ENCODE data around the gene PI16. TPM values are rescaled to one million over a fixed set of nuclear protein-coding genes. Genes with fewer than 3 reads are reported as not detected.

PI16 gene
- total RNA-seq, 1 experiment from 2014 or later: not detected

DNA sequence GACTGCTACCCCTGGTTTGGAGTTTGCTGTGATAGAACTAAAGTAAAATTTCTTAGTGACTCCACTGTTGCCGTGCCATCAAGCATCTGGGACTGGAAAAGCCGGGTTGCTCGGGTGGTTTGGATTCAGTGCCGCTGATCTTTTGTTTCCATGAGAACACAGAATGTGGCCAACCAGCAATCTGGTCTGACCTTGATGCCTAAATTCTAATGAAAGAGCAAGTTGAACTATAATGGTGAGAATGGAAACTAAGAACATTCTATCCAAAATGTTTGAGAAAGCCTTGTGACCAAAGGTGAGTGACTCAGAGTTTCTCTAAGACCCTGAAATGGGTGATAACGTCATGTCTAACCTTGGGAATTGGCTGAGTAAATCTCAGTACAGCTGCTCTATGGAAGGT is 9.9 kb upstream of the PI16 start:
- CTCF ChIA-PET: no interaction called here
- no peak overlapping the region for H3K27ac ChIP-seq (ENCODE audit: low read length)
- H3K36me3 ChIP-seq (ENCODE audit: control insufficient read depth, insufficient read depth, low read length): no peaks in the 10 kb centered on the region
- TF ChIP-seq SIN3A (IDR thresholded peaks at IDR 0.05; ENCODE audit: borderline replicate concordance, insufficient read depth, low read depth, low read length) (no peak), REST (IDR thresholded peaks at IDR 0.05; ENCODE audit: insufficient read depth in 1 of 2, low read depth in 2 of 2, low read length in 1 of 2) (no peak), TCF7L2 (IDR thresholded peaks at IDR 0.05; ENCODE audit: low read depth, low read length) (no peak), POLR2AphosphoS5 (IDR thresholded peaks at IDR 0.05; ENCODE audit: low read depth, low read length) (no peak)
- TF ChIP-seq, protein P1, sequence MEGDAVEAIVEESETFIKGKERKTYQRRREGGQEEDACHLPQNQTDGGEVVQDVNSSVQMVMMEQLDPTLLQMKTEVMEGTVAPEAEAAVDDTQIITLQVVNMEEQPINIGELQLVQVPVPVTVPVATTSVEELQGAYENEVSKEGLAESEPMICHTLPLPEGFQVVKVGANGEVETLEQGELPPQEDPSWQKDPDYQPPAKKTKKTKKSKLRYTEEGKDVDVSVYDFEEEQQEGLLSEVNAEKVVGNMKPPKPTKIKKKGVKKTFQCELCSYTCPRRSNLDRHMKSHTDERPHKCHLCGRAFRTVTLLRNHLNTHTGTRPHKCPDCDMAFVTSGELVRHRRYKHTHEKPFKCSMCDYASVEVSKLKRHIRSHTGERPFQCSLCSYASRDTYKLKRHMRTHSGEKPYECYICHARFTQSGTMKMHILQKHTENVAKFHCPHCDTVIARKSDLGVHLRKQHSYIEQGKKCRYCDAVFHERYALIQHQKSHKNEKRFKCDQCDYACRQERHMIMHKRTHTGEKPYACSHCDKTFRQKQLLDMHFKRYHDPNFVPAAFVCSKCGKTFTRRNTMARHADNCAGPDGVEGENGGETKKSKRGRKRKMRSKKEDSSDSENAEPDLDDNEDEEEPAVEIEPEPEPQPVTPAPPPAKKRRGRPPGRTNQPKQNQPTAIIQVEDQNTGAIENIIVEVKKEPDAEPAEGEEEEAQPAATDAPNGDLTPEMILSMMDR (IDR thresholded peaks at IDR 0.05): no peak
- DNase-seq (ENCODE audit: low read depth, low spot score): no peak
- in situ Hi-C loops (cut with HindIII; ENCODE audit: low pct_unique_long_range_greater_than_20kb, low sequenced_read_pairs): no loop called here
- no peaks in the 10 kb centered on the region for H3K27me3 ChIP-seq (ENCODE audit: control insufficient read depth, insufficient read depth, low read length)
- BruUV-seq (replicated peaks): no TSS peak
- intact Hi-C loops (cut with micrococcal nuclease; ENCODE audit: unreplicated experiment): no loop called here
- H3K9me3 ChIP-seq (ENCODE audit: control insufficient read depth, insufficient read depth, low read depth, low read length): no peaks in the 10 kb centered on the region
- H3K4me1 ChIP-seq (ENCODE audit: control insufficient read depth, insufficient read depth, low read length): peaks cover 5% of the 10 kb centered on the region; the same call in 1 of the 2 replicates
- POLR2A ChIA-PET: no interaction called here
- no peak overlapping the region for H3K4me3 ChIP-seq (ENCODE audit: low read depth in 2 of 2, low read length in 2 of 2)
- no peak for ATAC-seq

- Histone ChIP-seq H3K27ac (ENCODE audit: low read length) (no peak overlapping the region), H3K4me1 (ENCODE audit: control insufficient read depth, insufficient read depth, low read length) (peaks cover 5% of the 10 kb centered on the region; the same call in 1 of the 2 replicates), H3K27me3 (ENCODE audit: control insufficient read depth, insufficient read depth, low read length) (no peaks in the 10 kb centered on the region), H3K4me3 (ENCODE audit: low read depth in 2 of 2, low read length in 2 of 2) (no peak overlapping the region), H3K9me3 (ENCODE audit: control insufficient read depth, insufficient read depth, low read depth, low read length) (no peaks in the 10 kb centered on the region), H3K36me3 (ENCODE audit: control insufficient read depth, insufficient read depth, low read length) (no peaks in the 10 kb centered on the region)
- no TSS peak for BruUV-seq (replicated peaks)
- no peak for DNase-seq (ENCODE audit: low read depth, low spot score)
- CTCF ChIA-PET: no interaction called here
- POLR2A ChIA-PET: no interaction called here
- in situ Hi-C loops (cut with HindIII; ENCODE audit: low pct_unique_long_range_greater_than_20kb, low sequenced_read_pairs): no loop called here
- no peak for TF ChIP-seq SIN3A (IDR thresholded peaks at IDR 0.05; ENCODE audit: borderline replicate concordance, insufficient read depth, low read depth, low read length)
- TF ChIP-seq REST (IDR thresholded peaks at IDR 0.05; ENCODE audit: insufficient read depth in 1 of 2, low read depth in 2 of 2, low read length in 1 of 2): no peak
- no peak for TF ChIP-seq TCF7L2 (IDR thresholded peaks at IDR 0.05; ENCODE audit: low read depth, low read length)
- no peak for TF ChIP-seq POLR2AphosphoS5 (IDR thresholded peaks at IDR 0.05; ENCODE audit: low read depth, low read length)
- TF ChIP-seq, protein P1 (IDR thresholded peaks at IDR 0.05): no peak
- intact Hi-C loops (cut with micrococcal nuclease; ENCODE audit: unreplicated experiment): no loop called here
- ATAC-seq: no peak
These were observed 9.2 kb upstream of the PI16 start for GRCh38 chr6:36945301-36945700.

Data from Panc1 (cell line).